HPDE6-E6E7 (cell line): ENCODE results near the gene ZC2HC1B.

Source experiments
- DNase-seq: peaks from one replicate; pipeline ENCODE4 v3.0.0; 2011; ENCODE audit warnings: missing footprints; ENCODE audit errors: extremely low spot score

Gene ZC2HC1B

DNA sequence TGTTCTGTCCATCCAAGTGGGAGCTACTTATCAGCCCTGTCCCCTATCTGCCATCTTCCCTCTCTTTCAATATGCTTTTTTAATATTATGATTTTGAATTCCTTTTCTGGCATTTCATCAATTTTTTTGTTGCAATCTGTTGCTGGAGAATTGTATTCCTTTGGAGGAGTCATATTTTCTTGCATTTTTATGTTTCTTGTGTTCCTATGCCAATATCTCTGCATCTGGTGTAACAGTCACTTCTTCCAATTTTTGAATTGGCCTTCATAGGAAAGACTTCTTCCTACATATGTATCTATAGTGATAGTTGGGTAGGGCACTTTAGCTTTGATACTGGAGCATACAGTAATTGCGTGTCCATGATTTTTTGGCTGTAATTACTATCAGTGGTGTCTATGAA lies 70.1 kb downstream of the ZC2HC1B start:
- DNase-seq: no peak

DNA sequence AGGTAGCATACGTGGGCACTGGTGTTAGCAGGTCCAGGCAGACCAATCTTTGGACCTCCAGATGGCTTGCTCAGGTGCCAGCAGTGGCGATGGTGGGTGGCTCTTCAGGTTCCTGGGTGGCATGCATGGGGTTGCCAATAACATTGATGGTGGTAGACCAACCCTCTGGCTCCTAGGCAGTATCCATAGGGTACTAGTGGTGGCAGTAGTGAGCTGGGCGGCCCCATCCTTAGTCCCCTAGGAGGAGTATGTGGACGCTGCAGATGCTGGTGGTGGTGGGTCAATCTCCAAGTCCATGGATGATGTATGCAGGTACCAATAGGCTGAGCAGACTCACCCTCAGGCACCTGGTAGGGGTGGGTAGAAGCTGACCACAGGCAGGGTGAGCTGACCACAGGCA lies 70.6 kb downstream of the ZC2HC1B start:
- no peak for DNase-seq

DNA sequence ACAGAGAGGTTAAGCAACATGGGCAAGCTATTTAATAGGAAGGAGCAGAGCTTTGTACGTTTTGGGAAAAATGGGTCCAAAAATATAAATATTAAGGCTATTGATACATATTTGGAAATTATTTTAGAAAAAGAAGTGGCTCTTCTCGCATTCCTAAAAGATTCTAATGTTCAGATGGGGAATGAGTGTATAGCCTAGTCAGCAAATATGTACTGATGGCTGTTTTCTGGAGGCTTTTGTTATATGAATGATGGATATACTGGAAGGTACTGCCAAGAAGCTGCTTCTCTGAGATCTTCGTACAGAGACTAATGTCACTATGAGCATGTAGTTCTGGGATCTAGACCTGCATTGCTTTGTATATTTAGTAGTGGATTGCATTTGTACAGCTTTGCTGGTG lies 72.1 kb downstream of the ZC2HC1B start:
- no peak for DNase-seq

DNA sequence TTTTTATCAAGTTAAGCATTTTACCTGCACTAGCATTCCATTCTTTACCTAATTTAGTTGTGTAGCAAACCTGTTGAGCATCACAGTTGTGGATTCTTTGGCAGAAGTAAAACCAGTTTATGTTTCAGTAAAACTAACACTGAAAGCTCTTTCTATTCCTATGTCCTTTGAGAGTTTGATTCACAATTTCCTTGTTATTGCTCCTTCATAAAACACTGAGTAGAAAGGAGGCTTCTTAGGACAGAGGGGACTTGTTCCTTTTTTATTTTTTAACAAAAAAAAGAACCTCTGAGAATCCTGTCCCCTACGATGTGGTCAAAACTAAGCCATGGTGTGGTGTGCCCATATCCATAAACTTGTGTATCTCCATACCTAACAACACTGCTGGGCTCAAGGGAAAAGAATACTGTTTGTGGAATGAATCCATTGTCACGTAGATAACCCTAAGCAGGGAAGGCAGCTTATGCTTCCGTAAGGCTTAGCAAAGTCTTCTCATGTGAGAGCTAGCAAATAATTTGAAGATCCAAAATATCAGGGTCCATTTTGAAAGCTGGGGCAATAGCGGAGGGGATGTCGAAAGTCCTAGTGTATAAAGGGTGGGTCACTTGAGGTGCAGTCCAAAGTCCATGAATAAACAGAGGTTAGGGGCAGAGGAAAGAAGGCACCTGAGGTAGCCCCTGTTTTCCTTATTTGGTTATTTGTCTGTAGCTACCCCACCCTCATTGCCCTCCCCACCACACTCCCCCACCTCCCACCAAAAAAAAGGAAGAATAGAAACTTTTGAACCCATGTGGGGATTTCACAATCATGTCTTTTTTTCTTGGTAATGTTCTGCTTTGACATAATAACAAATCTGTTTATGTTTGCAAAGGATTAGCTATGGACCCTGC lies 72.7 kb downstream of the ZC2HC1B start:
- no peak for DNase-seq

DNA sequence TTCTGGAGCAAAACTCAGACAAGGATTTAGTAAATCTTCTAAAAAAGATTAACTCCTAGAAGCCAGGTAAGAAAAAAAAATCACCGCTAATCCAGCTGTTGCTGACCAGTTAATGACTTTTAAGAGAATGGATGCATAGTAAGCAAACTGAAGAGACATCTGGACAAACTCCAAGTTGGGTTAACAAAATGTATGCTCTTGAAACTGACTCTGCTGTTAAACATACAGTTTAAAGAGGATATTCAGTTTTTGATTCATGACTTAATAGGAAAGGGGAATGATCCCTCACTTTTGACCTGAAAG lies 73.3 kb downstream of the ZC2HC1B start:
- no peak for DNase-seq

DNA sequence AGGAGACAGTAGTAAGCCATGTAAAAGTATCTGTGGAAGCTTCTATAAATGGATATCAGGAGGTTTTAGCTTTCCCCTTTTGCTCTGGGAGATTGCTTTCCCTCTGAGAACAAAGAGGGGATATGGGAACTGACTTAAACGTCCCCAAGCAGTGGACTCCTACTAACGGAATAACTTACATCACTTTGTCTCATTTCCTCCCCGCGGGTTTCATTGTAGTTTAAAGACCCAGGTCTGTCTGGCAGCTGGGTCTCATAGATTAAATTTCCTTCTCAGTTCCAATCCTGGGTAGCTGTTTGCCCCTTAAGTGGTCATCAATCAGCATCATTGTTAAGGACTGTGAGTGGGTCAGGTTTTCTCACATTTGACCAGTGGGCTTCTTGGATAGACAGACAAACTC lies 75.1 kb downstream of the ZC2HC1B start:
- DNase-seq: no peak

DNA sequence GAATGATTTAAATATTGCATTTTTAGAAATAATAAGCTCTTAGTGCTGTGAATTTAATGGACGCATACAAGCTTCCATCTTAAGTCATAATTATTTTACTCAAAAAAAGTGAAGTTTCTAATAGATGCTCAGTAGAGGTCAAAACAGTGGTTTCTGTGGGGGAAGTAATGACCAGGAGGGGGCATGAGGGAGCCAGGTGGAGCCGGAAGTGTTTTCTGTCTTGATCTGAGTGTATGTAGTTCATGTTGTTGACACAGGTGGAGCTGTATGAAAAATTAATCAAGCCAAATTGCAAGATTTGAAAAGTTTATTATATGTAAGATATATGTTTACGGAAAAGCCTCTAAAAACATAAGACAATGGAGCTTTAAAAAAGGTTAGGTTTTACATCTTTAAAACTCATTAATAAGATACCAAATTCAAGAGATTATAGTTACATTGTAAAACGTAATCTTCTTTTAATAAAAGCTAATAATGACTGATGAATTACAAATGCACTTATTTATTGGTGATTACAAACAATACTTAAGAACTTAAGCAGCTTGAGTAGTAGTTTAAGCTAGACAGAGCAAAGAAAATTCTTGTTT lies 75.8 kb downstream of the ZC2HC1B start:
- peak; percentile 69 for DNase-seq

DNA sequence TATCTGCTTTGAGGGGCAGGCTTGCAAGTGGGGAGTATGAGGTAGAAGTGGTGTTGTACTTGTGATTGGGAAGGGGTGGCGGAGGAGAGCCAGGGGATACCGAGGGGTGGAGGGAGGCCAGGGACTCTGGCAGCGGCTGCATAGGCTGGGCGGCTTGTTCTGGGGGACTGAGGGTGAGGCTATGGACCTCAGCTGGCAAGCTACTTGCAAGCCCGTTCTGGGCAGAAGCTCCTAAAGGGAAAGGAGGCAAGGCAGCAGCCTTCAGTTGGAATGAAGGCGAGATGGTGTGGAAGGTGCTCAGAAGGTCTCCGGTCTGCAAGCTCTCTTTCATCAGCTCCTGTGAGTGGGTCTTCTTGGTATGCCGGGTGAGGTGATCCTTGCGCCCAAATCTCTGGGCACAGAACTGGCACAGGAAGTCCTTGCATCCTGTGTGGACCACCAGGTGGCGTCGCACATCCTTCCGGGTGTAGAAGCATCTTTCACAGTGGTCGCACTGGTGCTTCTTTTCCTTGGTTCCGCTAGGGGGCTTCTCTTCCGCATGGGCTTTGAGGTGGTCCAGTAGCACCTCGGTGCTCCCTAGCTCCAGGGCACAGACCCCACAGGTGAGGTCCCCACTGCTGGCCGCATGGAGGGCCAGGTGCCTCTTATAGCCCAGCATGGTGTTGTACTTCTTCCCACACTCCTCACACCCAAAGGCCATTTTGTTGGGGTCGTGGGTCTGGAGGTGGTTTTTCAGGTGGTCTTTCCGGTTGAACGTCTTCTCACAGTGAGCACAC lies 77.8 kb downstream of the ZC2HC1B start:
- peak; percentile 14 for DNase-seq

DNA sequence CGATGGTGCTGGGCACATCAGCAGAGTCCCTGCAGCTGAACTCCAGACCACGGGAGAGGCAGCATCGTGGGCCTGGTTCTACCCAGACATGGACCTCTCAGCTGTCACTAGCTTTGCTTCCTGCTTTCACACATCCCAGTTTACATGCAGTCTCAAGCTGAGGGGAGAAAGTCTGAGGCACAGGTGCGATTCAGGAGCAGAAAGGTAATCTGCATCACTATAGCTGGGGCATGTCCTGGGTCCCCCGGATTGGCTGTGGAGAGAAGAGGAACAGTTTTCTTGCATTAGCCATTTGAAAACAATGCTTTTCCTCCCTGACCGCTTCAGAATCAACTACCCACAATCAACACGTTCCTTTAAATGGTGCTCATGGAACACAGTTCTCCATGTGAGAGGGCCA lies 83.9 kb downstream of the ZC2HC1B start:
- no peak for DNase-seq

DNA sequence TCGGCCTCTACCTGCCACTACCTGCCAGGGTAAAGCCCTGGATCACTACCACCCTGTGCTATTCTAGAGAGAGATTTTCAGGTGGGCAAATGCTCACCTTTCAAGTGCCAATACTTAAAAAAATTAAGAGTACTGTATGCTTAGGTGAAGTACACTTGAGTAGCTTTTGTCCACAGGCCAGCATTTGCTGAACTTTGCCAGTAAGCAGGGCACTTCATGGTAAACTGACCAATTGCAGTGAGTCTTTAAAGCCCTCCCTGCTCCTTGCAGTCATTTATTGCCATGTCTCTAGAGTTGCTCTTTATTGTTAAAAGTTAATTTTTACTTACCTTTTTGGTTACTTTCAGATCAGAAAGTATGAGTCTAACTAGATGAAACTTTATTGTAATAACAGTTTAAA lies 85.3 kb downstream of the ZC2HC1B start:
- DNase-seq: no peak

DNA sequence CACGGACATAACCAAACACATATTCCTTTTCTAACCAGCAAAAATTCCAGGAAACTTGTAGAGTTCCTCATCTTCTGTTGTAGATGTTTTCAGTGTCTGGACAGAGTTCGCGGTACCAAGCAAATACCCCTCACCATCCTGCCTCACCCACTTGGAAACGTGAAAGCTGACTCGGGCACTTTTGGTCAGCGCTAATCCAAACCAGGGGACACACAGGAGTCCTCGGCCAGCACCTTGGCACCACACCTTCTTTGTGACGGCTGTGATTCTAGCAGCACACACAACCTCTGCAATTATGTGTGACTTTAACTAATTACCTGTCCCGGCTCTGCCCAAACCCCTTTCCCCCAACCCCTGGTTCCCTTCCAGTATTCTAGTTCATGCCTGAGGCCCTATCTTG lies 85.7 kb downstream of the ZC2HC1B start:
- no peak for DNase-seq

DNA sequence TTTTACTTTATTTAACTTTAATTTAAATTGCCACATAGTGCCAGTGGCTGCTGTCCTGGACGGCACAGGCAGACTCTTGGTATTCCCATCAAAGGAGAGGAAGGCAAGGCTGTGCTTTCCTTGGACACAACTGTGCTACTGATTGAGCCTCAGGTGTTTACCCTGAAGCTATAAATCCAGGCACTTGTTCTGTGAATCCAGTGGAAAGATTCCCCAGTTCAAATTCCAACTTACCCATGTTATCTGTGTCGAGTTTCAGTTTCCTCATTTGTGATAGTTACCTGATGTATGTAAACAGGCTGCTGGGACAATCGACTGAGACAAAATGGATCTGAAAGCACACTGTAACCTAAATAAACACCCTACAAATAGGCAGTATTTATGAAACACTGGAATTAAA lies 86.6 kb downstream of the ZC2HC1B start:
- no peak for DNase-seq

DNA sequence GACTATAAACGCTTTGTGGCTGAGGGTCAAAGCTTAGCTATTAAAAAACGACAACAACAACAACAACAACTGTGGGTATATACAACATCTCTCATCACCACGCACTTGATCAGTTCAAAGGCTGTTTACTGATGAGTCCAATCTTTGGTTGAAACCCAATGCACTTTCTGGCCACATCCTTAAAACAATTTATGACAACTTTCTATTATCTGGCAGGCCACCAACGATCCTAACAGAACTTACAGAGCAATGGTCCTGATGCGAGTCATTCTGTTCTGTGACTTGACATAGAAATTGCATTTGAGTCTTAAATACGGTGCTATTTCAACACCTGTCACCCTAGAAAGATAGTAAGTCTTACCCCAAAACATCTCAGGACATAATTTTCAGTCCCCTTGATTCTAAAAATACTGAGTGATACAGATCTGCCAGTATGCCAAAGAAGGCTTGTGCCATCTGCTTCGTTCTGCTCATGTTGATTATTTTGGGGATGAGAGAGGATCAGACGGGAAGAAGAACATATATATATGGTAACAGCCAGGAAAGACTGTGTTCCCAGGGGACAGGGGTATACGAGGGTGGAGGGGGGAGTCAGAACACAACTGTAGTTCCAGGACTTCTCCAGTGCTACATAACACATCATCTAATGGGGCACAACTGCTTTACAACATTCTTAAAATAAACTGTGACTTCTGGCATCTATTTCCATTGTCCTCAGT lies 87.9 kb downstream of the ZC2HC1B start:
- DNase-seq: no peak

DNA sequence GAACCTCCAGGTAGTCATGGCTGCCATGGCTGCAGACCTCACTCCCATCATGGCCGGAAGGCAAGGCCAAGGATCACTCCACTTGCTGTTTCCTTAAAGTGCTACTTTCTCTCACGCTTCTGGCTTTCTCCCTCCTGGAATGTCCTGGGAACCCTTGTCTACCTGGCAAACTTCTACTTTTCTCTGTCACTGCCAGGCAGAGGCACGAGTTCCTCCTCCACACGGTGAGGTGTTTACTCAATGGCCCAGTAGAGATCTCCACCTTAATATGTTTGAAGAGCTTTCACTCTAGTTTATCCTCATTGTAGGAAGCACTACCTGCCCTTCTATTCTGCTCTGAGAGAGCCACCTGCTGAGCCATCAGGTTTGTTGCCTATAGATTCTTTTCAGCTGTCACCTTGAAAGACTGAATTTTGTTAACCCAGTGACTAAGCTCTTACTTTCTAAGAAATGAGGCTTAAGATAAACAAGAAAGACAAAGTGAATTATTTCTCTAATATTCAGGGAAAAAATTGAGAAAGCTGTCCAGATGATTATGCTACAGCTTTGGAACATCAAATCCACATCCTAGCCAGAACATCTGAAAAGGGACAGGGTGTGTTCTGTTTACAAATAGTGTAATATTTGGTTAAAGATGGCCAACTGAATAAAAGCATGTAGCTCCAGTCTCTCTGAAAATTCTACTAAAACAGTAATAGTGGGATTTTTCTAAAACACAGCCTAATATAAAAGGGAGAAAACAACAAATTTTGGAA lies 88.8 kb downstream of the ZC2HC1B start:
- DNase-seq: no peak

DNA sequence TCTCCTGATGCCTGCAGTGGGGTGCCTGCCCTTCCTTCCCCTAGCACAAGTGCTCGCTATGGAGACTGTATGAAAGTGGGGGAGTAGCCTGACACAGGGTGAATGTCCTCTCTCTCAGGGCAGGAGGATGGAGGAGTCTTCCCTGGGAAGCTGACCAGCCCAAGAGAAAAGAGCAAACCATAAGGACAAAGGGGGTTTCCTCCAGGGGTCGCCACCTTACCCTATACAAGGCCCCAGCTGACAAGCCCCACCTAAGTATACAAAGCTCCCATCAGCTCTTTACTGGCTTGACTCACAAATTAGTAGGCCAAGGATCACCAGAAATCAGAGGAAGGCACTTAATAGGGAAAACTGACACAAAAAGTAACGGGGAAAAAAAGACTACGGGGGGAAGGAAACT lies 89.6 kb downstream of the ZC2HC1B start:
- no peak for DNase-seq

DNA sequence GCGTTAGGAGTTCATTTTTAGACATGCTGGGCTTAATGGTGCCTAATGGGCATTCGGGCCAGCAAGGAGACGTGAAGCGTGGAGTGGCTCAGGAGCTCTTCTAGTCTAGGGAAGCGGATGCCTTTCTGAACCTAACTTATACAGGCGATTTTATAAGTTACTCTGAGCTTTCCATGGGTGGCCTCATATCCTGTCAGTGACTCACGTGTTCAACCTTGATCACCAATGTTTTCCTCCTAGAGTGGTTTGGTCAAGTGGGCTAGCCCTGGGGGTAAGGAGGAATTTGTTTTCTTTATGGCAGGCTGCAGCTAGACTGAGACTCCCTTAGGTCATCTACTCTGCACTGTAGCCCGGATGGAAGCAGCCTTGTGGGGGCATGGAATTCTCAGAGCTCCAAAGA lies 91.7 kb downstream of the ZC2HC1B start:
- DNase-seq: no peak

DNA sequence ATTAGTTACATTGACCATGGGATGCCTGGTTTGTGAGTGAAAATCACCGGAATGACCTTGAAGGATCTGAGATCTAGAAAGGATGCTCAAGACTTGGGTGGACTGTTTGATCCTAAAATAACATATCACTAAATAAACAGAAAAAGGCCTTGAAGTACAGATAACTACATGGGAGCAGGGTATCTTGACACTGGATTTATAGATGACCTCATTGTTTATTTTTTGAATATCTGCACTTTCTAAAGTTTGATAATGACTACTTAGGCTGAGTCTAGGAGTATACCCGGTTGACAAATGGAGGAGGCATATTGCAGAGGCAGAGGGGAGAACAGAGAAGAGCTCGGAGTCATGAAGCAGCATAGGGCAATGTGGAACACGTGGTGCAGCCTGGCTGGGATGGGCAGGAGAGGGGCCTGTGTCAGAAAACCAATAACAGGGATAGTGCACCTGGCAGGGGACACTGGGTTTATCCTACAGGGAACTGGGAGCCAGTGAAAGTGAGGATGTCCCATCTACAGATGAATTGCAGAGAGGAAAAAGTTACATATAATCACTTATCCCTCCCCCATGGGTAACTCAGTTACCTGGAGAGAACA lies 93.5 kb downstream of the ZC2HC1B start:
- DNase-seq: no peak

DNA sequence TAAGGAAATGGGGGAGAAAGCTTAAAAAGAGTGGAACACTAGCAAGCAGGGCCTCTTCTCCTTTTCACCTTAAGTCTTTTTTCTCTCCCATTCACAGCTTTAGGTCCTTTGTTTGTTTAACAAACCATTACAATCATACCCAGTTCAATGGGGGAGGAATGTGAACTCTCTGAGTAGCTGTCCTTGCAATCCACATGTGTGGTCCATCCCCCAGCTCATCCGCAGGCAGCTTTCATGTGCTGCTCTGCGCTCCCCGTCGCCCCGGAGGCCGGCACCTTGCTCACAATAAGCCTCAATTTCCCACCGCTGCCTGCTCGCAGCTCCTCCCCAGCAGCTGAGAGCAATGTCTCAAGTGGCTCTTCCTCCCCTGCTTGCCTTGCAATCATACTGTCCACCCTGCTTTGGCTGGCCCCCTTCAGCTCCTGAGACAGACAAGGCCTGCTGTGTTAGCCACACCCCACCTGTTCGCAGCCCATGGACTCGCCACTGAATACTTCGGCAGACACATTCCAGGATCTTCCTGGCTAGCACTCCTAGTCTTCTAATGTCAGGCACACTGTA lies 94.6 kb downstream of the ZC2HC1B start:
- DNase-seq: no peak

DNA sequence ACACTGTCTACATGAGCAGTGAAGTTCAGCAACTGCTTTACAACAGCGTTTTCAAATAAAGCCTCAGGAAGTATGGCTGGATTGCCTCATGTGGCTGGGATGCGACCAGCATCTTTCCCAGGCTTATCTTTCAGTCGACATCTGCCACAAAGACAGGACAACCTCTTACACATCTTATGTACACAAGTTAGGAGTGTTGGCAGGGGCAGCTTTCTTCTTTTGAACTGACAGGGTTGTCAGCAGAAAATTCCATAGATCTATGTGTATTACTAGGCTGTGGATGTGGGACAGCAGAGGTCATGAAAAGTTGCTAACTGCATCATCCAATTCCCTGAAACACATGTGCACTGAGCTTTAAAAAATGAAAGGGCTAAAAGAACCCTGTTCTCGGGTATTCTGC lies 95.7 kb downstream of the ZC2HC1B start:
- DNase-seq: no peak

DNA sequence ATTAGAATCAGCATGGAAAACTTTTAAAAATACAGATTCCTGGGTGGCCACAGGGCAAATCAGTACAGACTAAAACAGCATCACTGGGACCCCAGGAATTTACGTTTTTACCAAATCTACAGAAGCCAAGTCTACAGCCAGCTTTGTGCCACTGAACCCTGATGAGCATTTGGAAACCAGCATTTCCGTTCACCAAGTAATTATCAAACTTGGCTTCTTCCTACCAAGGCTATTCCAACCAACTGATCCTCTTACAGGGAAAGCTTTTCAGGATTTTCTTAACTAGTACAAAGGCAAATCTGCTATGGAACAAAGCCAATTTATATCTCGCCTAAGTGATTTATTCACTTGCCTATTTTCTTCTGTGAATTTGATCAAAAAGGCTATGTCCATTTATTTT lies 96.8 kb downstream of the ZC2HC1B start:
- DNase-seq: no peak
